Measurements from ENCODE around the gene HK2.

DNA sequence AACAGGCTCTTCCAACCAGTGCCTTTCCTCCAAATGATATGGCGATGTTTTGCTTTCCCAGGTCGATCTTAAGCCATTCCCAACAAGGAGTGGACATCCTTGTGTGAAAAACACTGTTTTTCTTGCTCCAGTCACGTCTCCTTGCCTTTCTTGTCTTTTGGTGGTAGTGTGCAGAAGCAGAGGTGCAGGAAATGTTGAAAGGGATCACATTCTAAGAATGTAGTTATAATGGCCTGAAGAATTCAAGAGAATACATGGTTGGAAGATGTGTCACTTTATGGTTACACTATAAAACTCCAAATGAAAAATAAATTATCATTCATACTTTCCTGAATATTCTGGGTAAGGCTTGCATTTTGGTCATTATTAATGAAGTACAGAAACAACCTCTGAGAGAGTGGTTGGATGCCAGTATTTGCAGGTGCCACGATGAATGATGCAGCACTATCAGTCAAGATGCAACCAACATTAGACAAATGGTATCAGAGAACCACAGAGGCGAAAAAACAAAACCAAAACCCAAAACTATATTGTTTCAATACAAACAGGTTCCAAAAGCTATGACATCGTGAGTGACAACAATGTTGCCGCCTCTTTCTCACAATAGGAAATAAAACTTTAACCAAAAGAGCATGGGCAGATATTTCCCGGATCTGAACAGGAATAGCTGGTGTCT lies 97.0 kb downstream of the HK2 start:
- TF ChIP-seq EZH2 (IDR thresholded peaks at IDR 0.05; ENCODE audit: insufficient read depth, low read length), result no peak
- TF ChIP-seq, protein P1, sequence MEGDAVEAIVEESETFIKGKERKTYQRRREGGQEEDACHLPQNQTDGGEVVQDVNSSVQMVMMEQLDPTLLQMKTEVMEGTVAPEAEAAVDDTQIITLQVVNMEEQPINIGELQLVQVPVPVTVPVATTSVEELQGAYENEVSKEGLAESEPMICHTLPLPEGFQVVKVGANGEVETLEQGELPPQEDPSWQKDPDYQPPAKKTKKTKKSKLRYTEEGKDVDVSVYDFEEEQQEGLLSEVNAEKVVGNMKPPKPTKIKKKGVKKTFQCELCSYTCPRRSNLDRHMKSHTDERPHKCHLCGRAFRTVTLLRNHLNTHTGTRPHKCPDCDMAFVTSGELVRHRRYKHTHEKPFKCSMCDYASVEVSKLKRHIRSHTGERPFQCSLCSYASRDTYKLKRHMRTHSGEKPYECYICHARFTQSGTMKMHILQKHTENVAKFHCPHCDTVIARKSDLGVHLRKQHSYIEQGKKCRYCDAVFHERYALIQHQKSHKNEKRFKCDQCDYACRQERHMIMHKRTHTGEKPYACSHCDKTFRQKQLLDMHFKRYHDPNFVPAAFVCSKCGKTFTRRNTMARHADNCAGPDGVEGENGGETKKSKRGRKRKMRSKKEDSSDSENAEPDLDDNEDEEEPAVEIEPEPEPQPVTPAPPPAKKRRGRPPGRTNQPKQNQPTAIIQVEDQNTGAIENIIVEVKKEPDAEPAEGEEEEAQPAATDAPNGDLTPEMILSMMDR (IDR thresholded peaks at IDR 0.05; ENCODE audit: insufficient read depth, low read depth, low read length), result no peak
